DMS 273 (cell line): ENCODE data around the gene CHST12.
"Not testable (repeated sequence)": the region's sequence is repeated elsewhere in the genome, so short reads cannot be mapped to it uniquely, and the experiment has no call there.

Experiments used
- DNase-seq: peaks from one replicate; lab custom pipeline; 2025; ENCODE audit not compliant: unreplicated experiment; lab: John Stamatoyannopoulos, UW

The CHST12 gene

DNA sequence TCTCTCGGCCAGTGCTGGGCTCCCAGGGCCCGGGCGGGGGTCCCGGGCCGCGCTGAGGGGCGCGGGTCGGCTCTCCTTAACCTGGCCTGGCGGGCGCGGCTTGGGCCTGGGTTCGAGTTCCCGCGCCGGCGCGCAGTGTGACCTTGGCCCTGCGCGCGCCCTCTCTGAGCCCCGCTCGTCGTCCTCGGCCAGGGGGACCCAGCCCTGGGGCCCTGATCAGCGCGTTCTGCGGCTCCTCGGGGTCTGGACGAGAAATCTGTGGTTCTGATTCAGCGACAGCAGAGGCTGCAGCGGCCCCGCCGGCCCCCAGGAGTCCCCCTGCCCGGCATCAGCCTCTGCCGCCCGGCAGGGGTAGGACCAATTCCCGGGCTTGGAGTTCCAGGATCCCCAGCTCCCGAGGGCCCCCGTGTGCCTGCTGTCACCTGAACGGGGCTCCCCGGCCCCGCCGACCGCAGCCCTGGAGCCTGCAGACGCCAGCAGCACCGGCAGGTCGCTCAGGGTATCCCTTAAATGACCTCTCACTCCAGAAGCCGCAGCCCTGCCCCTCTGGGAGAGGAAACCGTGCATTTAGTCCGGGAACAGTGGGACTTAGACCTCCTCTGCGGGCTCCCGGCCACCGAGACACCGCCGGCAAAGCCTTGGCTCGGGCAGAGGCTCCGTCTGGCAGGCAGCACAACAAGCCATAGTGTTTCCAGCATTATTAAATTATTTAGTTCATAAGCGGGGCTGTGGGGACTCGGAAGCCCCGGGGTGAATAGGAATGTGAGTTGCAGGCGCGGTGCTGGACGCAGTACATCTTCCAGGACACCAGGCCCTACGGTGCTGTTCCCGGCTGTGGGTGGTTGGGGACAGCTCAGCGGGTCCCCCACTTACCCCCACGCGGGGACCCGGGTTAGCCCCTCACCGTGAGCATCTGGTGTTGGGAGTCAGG is 572 bp downstream of the CHST12 start:
- DNase-seq, result peak; percentile 86

DNA sequence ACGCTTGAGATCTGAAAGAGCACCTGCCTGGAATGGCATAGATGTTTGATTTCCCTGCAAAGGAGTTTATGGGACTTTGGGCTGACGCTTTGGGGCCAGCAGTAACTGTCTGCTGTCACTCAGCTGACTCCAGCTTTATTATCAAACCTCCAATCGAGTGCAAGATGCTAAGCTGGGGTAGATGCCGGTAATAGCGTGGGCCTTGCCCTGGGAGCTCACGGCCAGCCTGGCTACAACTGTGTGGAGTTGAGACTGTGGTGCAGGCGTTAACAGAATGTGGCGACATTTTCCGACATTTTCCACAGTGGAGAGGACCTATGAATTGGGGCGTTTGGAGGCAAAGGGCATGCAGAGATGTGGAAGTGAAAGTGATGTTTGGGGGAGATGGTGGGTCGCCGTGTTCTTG is 1.3 kb downstream of the CHST12 start:
- no peak for DNase-seq

DNA sequence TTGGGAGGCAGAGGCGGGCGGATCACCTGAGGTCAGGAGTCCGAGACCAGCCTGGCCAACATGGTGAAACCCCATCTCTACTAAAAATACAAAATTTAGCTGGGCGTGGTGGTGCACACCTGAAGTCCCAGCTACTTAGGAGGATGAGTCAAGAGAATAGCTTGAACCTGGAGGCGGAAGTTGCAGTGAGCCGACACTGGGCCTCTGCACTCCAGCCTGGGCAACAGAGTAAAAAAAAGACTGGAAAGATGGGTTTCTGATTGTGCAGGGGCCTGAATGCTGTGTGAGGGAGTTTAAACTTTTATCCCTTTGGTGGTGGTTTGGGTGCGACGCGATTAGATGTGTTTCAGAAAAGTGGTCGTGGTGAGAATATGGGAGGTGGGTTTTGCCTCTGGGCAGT is 1.8 kb downstream of the CHST12 start:
- no peak for DNase-seq

DNA sequence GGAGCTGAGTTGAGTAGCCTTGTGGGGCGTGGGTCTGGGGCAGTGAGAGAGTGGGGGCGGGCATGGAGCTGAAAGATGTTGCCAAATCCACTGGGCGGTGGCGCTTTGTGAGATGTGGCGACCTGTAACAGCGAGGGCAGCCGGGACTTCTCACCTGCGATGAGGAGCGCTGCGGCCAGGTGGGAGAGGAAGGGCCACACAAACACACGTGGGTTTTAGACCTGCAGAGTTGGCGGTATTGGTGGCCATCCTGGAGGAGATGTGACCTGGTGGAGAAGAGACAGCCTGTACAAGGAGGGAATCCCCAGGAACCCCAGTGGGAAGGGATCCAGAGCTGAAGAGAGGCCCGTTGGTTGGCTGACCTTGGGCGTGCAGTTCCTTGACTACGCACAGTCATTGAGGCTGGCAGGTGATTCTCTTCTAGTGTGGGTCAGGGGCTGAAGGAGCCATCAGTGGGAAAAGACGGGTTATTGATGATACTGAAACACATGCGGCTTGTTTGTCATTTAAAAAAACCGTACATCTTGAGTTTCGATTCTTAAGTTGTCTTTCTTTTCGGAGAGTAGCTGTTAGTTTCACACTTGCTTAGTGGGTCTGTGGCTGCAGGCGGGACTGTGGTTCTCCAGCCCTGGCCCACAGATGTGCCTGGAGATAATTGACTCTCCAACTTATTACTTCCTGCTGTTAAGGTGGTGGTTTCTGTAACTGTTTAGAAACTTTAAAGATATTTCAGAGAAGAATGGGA is 2.4 kb downstream of the CHST12 start:
- DNase-seq, result no peak

DNA sequence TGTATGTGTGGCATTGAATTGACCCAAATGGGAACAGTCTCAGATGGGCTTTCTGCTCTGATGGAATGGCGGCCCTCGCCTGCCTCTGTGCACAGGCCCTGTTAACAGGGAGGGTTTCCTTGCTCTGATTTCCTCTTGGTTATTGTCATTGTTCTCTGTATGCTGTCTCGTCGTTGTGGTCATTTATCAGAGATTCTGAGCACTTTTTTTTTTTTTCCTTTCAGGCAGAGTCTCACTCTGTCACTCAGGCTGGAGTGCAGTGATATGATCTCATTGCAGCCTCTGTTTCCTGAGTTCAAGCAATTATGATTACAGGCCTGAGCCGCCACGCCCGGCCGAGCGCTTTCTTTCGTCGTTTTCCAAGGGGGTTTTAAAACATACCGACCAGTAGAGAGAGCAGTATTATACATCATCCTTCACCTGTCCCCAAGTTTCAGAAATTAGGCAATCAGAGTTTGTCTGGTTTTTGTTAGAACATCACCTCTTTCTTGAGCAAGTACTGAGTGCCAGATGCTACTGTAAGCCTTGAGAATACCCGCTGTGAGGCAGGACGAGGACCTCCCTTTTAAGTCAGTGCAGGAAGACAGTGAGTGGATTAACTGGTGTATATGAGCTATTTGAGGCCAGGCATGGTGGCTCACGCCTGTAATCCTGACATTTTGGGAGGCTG is 6.5 kb downstream of the CHST12 start:
- no peak for DNase-seq

DNA sequence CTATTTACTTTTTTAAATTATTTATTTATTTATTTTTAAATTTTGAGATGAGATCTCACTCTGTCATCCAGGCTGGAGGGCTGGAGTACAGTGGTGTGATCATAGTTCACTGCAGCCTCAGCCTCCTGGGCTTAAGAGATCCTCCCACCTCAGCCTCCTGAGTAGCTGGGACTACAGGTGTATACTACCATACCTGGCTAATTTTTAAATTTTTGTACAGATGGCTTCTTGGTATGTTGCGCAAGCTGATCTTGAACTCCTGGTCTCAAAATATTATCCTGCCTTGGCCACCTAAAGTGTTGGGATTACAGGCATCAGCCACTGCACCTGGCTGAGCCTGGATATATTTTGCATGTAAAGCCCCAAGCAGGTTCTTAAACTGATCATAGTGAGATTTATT is 7.6 kb downstream of the CHST12 start:
- DNase-seq, result no peak

DNA sequence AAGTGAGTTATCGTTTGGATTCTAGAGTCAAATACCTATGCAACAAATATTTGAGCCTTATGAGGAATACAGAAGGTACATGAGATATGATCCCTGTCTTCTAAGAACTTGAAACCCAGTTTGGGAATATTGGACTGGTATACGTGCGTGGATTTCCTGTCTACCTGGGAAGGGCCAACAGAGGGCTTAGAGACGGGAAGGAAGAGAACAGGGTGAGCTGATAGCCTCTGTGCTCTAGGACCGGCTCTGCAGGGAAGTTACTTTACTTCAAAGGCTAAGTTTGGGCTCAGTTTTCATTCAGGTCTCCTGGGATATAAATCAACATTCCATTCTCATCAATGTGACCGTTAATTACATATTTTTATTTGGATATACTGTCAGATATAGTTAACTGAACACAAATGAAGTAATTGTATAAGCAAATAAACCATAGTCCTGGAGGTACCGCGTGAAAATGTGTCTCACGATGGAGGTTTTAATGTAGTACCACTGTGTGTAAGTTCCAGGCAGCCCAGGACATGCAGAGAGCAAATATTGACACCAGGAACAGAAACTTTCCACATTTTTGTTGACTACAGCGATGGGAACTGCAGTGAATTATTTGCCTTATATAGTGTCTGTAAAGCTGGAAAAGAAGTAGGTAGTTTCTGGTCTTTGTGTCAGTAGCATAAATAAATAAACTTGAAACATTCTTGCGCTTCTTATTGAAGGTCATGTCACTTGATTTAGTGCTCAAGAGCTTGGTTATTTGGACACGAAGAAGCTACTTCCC is 8.6 kb downstream of the CHST12 start:
- no peak for DNase-seq

DNA sequence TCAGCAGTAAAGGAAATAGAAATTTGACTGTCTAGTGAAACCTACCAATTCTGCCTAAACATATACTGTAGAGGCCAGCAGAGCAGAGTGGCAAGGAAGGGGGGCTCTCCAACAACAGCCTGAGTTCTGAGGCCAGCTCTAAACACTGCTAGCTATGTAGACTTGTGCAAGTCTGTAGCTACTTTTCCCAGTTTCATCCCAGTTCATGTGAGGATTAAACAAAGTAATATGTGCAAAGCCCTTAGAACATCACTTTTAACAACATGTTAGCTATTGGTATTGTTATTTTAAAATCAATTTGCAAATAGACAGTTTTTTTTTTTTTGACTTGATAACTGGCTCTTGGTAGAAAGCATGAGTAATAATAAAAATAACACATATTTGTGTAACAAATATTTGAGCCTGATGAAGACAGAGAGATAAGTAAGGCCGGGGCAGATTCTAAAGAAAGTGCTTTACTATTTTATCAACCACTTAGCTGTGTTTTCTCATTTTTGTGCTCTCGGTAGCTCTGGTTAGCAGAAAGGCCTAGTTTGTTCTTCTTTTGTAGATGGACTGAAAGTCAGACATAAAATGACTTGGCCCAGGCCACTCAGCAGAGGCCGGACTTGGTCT is 9.3 kb downstream of the CHST12 start:
- DNase-seq, result no peak

DNA sequence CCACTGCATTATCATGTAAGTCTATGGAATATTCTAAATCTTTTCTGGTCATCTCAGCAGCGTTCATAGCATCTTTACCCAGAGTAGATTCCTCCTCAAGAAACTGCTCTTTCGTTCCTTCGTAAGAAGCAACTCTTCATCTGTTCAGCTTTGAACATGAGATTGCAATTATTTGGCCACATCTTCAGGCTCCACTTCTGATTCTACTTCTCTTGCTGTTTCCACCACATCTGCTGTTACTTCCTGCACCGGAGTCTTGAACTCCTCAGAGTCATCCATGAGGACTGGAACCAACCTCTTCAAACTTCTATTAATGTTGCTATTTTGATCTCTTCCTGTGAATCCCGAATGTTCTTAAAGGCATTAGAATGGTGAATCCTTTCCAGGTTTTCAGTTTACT is 12.7 kb downstream of the CHST12 start:
- DNase-seq, result no peak

DNA sequence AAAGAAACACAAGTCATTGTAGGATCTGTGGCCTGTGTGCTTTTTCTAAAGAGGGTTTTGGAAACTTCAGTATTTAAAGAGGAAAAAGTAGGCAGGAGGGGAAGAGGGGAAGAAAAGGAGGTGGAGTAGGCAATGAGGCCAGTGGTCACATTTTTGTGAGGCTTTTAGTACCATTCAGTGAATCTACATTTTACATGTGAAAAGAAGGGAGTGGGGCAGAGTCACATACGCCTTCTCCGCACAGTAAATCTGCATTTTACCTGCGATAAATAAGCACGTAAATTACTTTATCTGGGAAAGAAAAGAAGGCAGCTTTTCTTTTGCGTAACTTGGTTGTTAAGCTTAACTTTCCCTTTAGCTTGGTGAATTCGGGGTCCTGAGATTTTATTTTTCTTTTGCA is 13.2 kb downstream of the CHST12 start:
- DNase-seq, result no peak

DNA sequence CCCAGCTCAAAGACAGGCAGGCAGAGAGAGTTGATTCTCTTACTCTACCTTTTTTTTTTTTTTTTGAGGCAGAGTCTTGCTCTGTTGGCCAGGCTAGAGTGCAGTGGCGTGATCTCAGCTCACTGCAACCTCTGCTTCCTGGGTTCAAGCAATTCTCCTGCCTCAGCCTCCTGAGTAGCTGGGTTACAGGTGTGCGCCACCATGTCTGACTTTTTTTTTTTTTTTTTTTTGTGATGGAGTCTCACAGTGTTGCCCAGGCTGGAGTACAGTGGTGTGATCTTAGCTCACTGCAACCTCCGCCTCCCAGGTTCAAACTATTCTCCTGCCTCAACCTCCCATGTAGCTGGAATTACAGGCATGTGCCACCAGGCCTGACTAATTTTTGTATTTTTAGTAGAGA is 13.8 kb downstream of the CHST12 start:
- not testable (repeated sequence) for DNase-seq

DNA sequence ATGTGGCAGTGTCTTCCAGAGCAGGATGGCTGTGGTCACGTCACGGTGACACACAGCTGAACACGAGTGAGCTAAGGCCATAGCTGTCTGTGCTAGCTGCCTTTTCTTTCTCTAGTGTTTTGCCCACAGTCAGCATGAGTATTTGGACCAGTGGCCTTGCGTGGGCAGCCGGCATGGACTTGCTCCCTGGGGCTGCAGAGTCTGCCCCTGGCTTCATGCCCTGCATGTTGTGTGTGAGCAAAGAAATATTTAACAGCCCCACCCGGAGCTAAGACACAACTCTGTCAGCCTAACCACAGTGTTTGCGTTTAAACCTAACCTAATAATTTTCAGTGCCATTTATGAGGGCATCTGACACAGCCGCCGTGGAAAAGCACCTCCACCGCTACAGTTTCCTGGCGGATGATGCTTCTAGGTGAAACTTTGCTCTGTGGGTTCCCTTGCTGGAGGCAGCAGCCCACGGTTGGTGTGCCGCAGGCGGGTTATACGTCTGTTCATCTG is 14.6 kb downstream of the CHST12 start:
- no peak for DNase-seq

DNA sequence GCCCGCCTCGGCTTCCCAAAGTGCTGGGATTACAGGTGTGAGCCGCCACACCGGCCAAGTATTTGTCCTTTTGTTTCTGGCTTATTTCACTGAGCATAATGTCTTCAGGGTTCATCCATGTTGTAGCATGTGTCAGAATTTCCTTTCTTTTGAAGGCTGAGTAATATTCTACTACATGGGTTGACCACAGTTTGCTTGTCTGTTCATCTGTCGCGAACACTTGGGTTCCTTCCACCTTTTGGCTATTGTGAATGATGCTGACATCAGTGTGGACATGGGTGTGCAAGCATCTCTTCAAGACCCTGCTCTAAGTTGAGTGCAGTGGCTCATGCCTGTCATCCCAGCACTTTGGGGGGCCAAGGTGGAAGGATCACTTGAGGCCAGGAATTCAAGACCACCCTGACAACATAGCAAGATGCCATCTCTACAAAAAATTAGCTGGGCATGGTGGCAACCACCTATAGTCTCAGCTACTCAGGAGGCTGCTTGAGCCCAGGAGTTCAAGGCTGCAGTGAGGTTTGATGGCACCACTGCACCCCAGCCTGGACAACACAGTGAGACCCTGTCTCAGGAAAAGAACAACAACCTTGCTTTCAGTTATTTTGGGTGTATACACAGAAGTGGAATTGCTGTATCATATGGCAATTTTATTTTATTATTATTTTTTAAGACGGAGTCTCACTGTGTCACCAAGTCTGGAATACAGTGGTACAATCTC is 17.0 kb downstream of the CHST12 start:
- DNase-seq, result no peak

DNA sequence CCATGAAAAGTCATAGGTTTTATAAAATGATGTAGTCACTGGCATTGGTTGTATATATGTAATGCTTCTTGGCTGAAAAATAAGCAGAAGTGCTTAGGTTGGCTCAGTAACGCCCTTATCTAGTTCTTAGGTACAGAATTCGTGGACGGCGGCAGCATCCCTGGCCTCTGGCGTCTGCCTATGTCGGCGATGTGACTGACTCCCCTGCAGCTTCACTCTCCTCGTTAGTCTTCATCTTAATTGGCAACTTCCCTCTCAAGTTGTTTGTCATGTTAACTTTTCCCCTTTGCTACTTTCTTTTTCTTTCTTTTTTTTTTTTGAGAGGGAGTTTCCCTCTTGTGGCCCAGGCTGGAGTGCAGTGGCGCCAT is 18.5 kb downstream of the CHST12 start:
- DNase-seq, result no peak

DNA sequence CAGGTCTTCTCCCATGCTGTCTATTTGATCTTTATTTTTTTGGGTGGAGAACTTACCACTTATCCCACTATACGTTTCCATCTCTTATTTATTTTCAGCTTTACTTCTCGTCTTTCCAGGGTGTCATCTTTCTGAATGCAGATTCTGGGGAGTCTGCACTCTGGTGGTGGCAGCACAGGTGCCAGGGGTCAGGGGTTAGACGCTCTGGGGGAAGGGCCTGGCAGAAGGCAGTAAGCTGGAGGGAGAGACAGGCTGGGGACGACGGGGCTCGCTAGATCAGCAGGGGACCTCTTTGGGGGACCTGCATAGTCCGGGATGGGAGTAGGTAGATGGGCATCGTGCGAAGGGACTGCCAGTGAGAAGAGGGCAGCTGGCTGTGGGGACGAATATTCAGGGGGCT is 22.3 kb downstream of the CHST12 start:
- no peak for DNase-seq

DNA sequence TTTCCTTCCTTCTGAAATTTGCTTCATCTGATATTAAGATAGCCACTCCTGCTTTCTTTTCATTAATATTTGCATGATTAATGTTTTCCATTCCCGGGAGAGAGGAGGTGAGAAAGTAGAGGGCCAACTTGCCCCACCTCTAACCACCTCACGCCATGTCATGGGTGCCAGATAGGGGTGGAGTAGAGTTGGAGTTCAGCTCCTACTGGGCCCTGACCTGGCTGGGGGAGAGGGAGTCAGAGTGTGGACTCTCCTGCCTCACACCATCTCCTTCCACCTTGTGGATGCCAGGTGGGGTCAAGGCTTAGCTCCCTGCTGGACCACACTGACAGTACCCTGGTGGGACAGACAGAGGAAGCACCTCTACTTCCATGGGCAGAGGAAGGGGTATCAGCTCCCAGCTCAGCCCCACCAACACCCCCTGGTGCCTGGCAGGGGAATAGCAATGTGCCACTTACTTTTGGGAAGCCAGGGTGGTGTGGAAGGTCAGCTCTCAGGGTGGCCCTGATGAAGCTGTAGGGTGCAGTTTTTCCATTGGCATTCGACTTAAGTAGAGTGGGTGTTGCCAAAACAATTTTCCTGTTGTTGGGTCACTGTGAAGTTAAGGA is 28.0 kb downstream of the CHST12 start:
- DNase-seq, result peak; percentile 39

DNA sequence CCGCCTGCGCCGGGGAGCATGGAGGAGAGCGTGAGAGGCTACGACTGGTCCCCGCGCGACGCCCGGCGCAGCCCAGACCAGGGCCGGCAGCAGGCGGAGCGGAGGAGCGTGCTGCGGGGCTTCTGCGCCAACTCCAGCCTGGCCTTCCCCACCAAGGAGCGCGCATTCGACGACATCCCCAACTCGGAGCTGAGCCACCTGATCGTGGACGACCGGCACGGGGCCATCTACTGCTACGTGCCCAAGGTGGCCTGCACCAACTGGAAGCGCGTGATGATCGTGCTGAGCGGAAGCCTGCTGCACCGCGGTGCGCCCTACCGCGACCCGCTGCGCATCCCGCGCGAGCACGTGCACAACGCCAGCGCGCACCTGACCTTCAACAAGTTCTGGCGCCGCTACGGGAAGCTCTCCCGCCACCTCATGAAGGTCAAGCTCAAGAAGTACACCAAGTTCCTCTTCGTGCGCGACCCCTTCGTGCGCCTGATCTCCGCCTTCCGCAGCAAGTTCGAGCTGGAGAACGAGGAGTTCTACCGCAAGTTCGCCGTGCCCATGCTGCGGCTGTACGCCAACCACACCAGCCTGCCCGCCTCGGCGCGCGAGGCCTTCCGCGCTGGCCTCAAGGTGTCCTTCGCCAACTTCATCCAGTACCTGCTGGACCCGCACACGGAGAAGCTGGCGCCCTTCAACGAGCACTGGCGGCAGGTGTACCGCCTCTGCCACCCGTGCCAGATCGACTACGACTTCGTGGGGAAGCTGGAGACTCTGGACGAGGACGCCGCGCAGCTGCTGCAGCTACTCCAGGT is 29.7 kb downstream of the CHST12 start:
- no peak for DNase-seq

DNA sequence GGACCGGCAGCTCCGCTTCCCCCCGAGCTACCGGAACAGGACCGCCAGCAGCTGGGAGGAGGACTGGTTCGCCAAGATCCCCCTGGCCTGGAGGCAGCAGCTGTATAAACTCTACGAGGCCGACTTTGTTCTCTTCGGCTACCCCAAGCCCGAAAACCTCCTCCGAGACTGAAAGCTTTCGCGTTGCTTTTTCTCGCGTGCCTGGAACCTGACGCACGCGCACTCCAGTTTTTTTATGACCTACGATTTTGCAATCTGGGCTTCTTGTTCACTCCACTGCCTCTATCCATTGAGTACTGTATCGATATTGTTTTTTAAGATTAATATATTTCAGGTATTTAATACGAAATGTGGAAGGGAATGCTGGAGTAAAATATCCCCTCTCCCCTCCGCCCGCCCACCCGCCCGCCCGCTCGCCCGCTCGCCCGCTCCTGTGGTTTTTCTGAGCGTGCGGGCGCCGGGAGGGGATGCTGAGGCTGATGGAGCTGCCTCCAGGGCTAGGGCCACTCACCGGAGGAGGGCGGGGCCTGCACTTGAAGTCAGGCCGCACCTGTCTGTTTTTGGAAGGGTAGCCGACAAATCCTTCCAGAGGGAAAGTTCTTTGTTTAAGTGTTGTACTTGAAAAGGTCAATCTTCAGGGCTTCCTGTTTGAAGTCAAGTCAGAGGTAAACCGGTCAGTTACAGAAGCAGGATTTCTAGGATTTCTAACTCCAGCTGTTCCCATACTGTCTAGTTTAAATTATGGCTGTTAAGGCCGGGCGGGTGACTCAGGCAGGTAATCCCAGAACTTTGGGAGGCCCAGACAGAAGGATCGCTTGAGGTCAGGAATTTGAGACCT is 30.5 kb downstream of the CHST12 start:
- DNase-seq, result no peak
